Kidney (tissue), 14 donors: ENCODE results near the gene SMARCA2. TPM values are rescaled to one million over a fixed set of nuclear protein-coding genes. Genes with fewer than 3 reads are reported as not detected.
A peak's percentile ranks its signal among the peaks of the same experiment; 100 is the strongest.

Source experiments
- DNase-seq, 5 donors: peaks; one replicate each; pipeline ENCODE4 v3.0.0-alpha.2; 2013 to 2020
- FAIRE-seq: peaks from 2 replicates; lab custom pipeline; 2012; peaks lifted over from hg19 to GRCh38; lab: Jason Lieb, UNC
- H3K27ac ChIP-seq, 2 donors: one replicate each; pipeline ENCODE4 v1.7.0; 2013; ENCODE audit warnings: low read depth in 2 of 2, low read length in 2 of 2, inconsistent platforms in 1 of 2
- H3K27me3 ChIP-seq: one replicate; pipeline ENCODE4 v1.7.1; 2013; ENCODE audit warnings: low read length, inconsistent platforms; ENCODE audit not compliant: control insufficient read depth, insufficient read depth
- H3K36me3 ChIP-seq, 3 donors: one replicate each; pipeline versions ENCODE4 v1.7.0 to v1.7.1; 2013; ENCODE audit warnings: low read length in 3 of 3, control low read depth in 1 of 3, inconsistent platforms in 1 of 3; ENCODE audit not compliant: insufficient read depth in 3 of 3, control insufficient read depth in 2 of 3
- H3K4me1 ChIP-seq, 3 donors: one replicate each; pipeline versions ENCODE4 v1.7.0 to v1.7.1; 2013; ENCODE audit warnings: low read length in 3 of 3, inconsistent platforms in 1 of 3, low read depth in 1 of 3; ENCODE audit not compliant: control insufficient read depth in 2 of 3, insufficient read depth in 2 of 3
- H3K4me3 ChIP-seq, 3 donors: one replicate each; pipeline versions ENCODE4 v1.7.0 to v1.8.1; 2013; ENCODE audit warnings: low read length in 3 of 3, control low read depth in 1 of 3, inconsistent platforms in 1 of 3
- H3K9ac ChIP-seq, 3 donors: one replicate each; pipeline versions ENCODE4 v1.7.0 to v1.7.1; 2013; ENCODE audit warnings: low read length in 3 of 3, control low read depth in 1 of 3, inconsistent platforms in 1 of 3
- H3K9me3 ChIP-seq, 3 donors: one replicate each; pipeline versions ENCODE4 v1.7.0 to v1.7.1; 2013; ENCODE audit warnings: low read length in 3 of 3, control low read depth in 1 of 3, inconsistent platforms in 1 of 3; ENCODE audit not compliant: control insufficient read depth in 2 of 3, insufficient read depth in 1 of 3
- CTCF ChIP-seq: IDR thresholded peaks from 3 replicates; pipeline ENCODE4 v1.5.1; 2012; ENCODE audit warnings: mild to moderate bottlenecking, moderate library complexity, borderline replicate concordance; ENCODE audit not compliant: insufficient read depth; ENCODE audit errors: extremely low read depth
- intact Hi-C: fragments of 100-400 bp; cut with DNase I; formaldehyde crosslinking; loops from one replicate; pipeline ENCODE4 v1.11.1; 2022
- polyA plus RNA-seq: library from polyadenylated mRNA; stranded (reverse); fragments of 350-450 nt; fragmentation: Illumina TruSeq; extraction: RNeasy Lipid Tissue Mini Kit (QIAGEN cat#74804); gene quantifications from one replicate; pipeline ENCODE4 v1.2.3, GENCODE V29; 2014; ENCODE audit warnings: low read depth, low replicate concordance; ENCODE audit not compliant: insufficient read depth
- total RNA-seq: library from RNA; stranded (reverse); fragmentation: NEBNext Ultra II Directional; extraction: Animal tissue kit (Norgen Biotek cat#: 25700); gene quantifications from one replicate; pipeline ENCODE4 v1.2.1, GENCODE V29; 2021
- donor health status: control.
- donor health status: control.
- donor health status: control.
- donor health status: control.
- donor health status: control.
- donor health status: DM: yes; HTN: yes; CAD: no.
- donor health status: Normal renal cell carcinoma (clear cell type).

Gene SMARCA2
- total and polyA plus RNA-seq, 2 donors from 2014 or later: 54.3 to 189 TPM

GRCh38 chr9:2008372-2008771 lies 6.8 kb upstream of the SMARCA2 start:
- Histone ChIP-seq H3K36me3 (no peaks in the 10 kb centered on the region), H3K9me3 (no peaks in the 10 kb centered on the region), H3K4me3 (no peak overlapping the region), H3K27ac (no peak overlapping the region), H3K9ac (no peak overlapping the region), H3K4me1 (no peaks in the 10 kb centered on the region), H3K27me3 (no peaks in the 10 kb centered on the region)
- DNase-seq (no peak), FAIRE-seq (no peak)
- intact Hi-C loops: no loop called here
- no peak for TF ChIP-seq CTCF

DNA sequence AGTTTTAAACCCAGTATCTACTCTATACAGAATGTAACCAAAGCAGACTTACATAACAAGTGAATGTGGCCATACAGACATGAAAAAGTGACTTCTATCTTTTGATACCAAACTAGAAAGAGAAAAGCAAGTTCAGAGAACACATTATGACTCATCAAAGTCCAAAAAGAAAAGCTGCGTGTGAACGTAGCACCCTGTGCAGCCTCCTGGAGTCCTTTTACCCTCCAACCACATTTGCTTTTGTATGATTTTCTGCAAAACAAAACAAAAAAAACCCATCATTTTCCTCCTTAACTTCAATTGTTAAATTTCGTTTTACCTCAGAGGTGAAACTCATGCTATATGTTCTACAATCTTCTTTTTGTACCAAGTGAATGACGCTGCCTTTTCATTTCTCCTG lies 2.8 kb upstream of the SMARCA2 start:
- H3K27ac ChIP-seq: no peak overlapping the region
- no peaks in the 10 kb centered on the region for H3K36me3 ChIP-seq
- no peak overlapping the region for H3K4me3 ChIP-seq
- no peaks in the 10 kb centered on the region for H3K9me3 ChIP-seq
- FAIRE-seq: no peak
- peaks cover 0 to 4% (median 0%) of the 10 kb centered on the region in 3 donors for H3K4me1 ChIP-seq
- H3K27me3 ChIP-seq: no peaks in the 10 kb centered on the region
- DNase-seq: no peak
- intact Hi-C loops: no loop called here
- no peak for TF ChIP-seq CTCF
- no peak overlapping the region for H3K9ac ChIP-seq

GRCh38 chr9:2013743-2014475 lies 1.2 kb upstream of the SMARCA2 start:
- DNase-seq (peak in 2 of 5 donors; percentile 12 to 23), FAIRE-seq (no peak)
- no peaks in the 10 kb centered on the region for H3K9me3 ChIP-seq
- no peaks in the 10 kb centered on the region for H3K36me3 ChIP-seq
- peak overlapping the region in 1 of 2 donors; percentile 96 for H3K27ac ChIP-seq
- TF ChIP-seq CTCF: no peak
- peaks cover 0 to 12% (median 5%) of the 10 kb centered on the region in 3 donors for H3K4me1 ChIP-seq
- H3K27me3 ChIP-seq: no peaks in the 10 kb centered on the region
- H3K4me3 ChIP-seq: peak overlapping the region; percentile 71 to 89 (median 89)
- peak overlapping the region; percentile 70 to 90 (median 85) for H3K9ac ChIP-seq
- intact Hi-C loops: no loop called here
